Measurements from ENCODE around the gene ZNF316.
"Not testable (repeated sequence)": the region's sequence is repeated elsewhere in the genome, so short reads cannot be mapped to it uniquely, and the experiment has no call there.

Gene ZNF316

GRCh38 chr7:6653071-6654003 is 16.2 kb downstream of the ZNF316 start:
- TF ChIP-seq CTCF (IDR thresholded peaks at IDR 0.05; ENCODE audit: low read depth, low read length): no peak
- DNase-seq (ENCODE audit: extremely low read depth, low read depth): no peak

GRCh38 chr7:6654113-6654841 is 17.2 kb downstream of the ZNF316 start:
- no peak for DNase-seq (ENCODE audit: extremely low read depth, low read depth)
- no peak for TF ChIP-seq CTCF (IDR thresholded peaks at IDR 0.05; ENCODE audit: low read depth, low read length)

- DNase-seq (ENCODE audit: extremely low read depth, low read depth): no peak
- TF ChIP-seq CTCF (IDR thresholded peaks at IDR 0.05; ENCODE audit: low read depth, low read length): no peak
These were observed 17.9 kb downstream of the ZNF316 start for GRCh38 chr7:6654842-6655610.

- TF ChIP-seq CTCF (IDR thresholded peaks at IDR 0.05; ENCODE audit: low read depth, low read length): no peak
- DNase-seq (ENCODE audit: extremely low read depth, low read depth): no peak
These were observed 18.7 kb downstream of the ZNF316 start for GRCh38 chr7:6655636-6656385.

- no peak for TF ChIP-seq CTCF (IDR thresholded peaks at IDR 0.05; ENCODE audit: low read depth, low read length)
- no peak for DNase-seq (ENCODE audit: extremely low read depth, low read depth)
These were observed 19.3 kb downstream of the ZNF316 start for GRCh38 chr7:6656413-6656812.

- DNase-seq (ENCODE audit: extremely low read depth, low read depth): no peak
- no peak for TF ChIP-seq CTCF (IDR thresholded peaks at IDR 0.05; ENCODE audit: low read depth, low read length)
These were observed 21.7 kb downstream of the ZNF316 start for GRCh38 chr7:6658618-6659345.

- DNase-seq (ENCODE audit: extremely low read depth, low read depth): not testable (repeated sequence)
These were observed 33.7 kb downstream of the ZNF316 start for GRCh38 chr7:6670851-6671250.

Measured in AG09319 (cell line).